Uterus (tissue), 2 donors: ENCODE measurements around the gene UBE2K.

Experiments used
- POLR2A ChIP-seq, 2 donors: fragments of 450-650 bp; IDR thresholded peaks; one replicate each; pipeline ENCODE4 v1.6.1; 2016; ENCODE audit warnings: antibody characterized with exemption in 2 of 2, mild to moderate bottlenecking in 1 of 2, moderate library complexity in 1 of 2
- TF ChIP-seq, protein P1 (sequence below), 4 experiments: fragments of 200-600 bp in 2 of 4; fragments of 450-650 bp in 2 of 4; sonication (generic) in 2 of 4; IDR thresholded peaks; one replicate each; pipeline ENCODE4 v1.5.1; 2016 to 2019; ENCODE audit warnings: antibody characterized with exemption in 4 of 4, mild to moderate bottlenecking in 2 of 4, moderate library complexity in 1 of 4

DNA sequence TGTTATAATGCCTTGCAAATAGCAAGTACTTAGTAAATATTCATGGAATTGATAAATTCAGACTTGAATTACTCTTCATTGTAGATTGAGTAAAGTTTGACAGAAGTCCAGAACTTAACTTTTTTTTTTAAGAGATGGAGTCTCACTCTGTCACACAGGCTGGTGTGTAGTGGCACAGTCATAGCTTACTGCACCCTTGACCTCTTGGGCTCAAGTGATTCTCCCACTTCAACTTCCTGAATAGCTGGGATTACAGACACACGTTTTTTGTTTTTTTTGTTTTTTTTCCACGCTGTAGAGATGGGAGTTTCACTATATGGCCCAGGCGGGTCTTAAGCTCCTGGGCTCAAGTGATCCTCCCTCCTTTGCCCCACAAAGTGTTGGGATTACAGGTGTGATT, 32.1 kb downstream of the UBE2K start:
- TF ChIP-seq, protein P1, sequence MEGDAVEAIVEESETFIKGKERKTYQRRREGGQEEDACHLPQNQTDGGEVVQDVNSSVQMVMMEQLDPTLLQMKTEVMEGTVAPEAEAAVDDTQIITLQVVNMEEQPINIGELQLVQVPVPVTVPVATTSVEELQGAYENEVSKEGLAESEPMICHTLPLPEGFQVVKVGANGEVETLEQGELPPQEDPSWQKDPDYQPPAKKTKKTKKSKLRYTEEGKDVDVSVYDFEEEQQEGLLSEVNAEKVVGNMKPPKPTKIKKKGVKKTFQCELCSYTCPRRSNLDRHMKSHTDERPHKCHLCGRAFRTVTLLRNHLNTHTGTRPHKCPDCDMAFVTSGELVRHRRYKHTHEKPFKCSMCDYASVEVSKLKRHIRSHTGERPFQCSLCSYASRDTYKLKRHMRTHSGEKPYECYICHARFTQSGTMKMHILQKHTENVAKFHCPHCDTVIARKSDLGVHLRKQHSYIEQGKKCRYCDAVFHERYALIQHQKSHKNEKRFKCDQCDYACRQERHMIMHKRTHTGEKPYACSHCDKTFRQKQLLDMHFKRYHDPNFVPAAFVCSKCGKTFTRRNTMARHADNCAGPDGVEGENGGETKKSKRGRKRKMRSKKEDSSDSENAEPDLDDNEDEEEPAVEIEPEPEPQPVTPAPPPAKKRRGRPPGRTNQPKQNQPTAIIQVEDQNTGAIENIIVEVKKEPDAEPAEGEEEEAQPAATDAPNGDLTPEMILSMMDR (IDR thresholded peaks at IDR 0.05) = no peak
- no peak for TF ChIP-seq POLR2A (IDR thresholded peaks at IDR 0.05)
